Measurements from ENCODE around the gene HLX.

GRCh38 chr1:220890602-220891001, 11.4 kb downstream of the HLX start:
- TF ChIP-seq SP1 (IDR thresholded peaks at IDR 0.05): no peak
- TF ChIP-seq SP1 (CRISPR knock-in tag; IDR thresholded peaks at IDR 0.05): no peak
- no peak for TF ChIP-seq HINFP (CRISPR knock-in tag; IDR thresholded peaks at IDR 0.05; ENCODE audit: low read depth)
- TF ChIP-seq ZNF639 (CRISPR knock-in tag; conservative IDR thresholded peaks at IDR 0.05): no peak
- no peak for TF ChIP-seq CEBPZ (IDR thresholded peaks at IDR 0.05; ENCODE audit: low read length)
- TF ChIP-seq SP4 (CRISPR knock-in tag; IDR thresholded peaks at IDR 0.05): no peak
- TF ChIP-seq CCAR2 (optimal IDR thresholded peaks at IDR 0.05; ENCODE audit: low read depth, low read length): no peak

Measured in HepG2 (cell line).